Measurements from ENCODE around the gene COPA.

Gene COPA

DNA sequence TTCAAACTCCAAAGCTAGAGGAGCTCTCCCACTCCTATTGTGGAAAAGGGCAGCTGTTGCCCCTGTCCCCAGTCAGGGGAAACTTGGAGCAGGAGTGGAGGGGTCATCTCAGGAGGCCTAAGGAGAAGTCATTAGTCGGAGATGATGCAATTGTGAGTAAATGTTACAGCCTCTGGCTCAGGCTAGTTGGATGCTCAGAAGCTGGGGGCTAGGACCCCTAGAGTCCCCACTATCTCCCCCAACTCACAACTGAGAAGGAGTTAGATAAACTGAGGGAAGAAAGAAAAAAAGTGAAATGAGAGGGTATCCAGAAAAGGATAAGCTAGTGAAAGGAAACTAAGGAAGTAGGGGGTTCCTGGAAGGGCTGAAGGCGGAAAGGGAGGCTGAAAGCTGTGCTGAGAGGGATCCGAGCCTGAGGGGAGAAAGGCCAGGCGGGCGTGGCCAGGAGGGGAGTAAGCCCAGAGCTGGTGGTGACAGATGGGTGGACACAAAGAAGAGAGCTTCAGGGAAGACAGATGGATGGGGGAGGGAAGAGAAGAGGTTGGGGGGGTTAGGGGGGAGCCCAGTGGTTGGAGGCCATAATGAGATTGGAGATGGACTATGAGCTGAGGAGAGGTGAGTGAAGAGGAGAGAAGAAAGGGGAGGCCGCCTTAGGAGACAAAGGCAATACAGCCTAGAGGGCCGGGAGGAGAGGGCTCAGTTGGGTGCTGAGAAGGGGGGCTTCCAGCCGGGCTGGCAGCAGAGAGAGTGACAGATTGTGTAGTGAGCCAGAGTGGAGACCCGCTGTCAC lies 19.3 kb upstream of the COPA start:
- no peak for DNase-seq

DNA sequence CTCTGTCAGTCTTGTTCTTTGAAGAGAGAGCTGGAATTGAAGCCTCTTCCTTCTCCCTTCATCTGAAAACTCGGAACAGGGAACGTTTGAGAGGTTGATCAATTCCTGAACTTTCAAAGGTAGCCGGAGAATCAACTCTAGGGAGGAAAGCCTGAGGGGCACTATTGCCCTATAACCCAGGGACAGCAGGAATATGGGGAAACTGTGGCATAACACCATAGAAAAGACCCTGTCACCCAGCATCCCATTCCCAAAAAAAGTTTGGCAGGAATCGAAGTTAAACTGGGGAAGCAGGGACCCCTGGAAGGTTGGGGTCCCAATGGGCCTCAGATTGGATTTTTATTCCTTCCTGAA lies 18.7 kb upstream of the COPA start:
- DNase-seq = no peak

DNA sequence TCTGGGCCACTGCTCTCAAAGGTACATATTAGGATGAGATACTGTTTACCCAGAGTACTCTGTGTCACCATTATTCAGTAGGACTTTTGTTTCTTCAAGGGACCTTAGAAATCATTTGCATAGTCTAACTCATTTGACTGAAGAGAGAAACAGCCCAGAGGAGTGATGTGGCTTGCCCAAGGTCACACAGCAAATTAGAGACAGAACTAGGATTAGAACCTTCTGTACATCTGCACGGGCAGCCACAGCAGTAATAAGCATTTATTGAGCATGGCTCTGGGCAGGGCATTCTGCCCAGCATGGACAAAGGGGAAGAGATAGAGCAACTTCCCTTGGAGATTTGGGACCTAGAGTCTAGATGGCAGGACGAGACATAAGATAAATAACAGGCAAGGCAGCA lies 18.1 kb upstream of the COPA start:
- DNase-seq = no peak

DNA sequence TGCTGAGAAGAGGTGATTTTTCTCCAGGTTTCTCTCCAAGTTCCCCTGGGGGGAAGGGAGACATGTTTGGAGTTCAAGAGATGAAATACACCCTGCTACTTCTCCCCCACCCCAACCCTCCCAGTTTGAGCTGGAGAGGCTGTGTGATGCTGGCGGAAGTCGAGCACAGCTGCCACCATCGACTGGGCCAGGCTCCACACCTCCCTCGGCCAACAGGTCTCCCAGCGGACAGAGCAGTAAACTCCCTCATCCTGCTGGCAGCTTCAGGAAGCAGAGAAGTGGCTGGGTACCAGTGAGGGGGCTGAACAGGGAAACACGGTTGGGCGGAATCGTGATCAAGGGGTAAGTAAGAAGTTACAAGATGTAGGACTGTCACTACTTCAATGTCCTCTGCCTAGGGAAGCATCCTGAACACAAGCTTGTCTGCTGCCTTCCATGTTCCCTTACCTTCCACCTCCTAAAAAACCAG lies 17.2 kb upstream of the COPA start:
- DNase-seq = no peak

DNA sequence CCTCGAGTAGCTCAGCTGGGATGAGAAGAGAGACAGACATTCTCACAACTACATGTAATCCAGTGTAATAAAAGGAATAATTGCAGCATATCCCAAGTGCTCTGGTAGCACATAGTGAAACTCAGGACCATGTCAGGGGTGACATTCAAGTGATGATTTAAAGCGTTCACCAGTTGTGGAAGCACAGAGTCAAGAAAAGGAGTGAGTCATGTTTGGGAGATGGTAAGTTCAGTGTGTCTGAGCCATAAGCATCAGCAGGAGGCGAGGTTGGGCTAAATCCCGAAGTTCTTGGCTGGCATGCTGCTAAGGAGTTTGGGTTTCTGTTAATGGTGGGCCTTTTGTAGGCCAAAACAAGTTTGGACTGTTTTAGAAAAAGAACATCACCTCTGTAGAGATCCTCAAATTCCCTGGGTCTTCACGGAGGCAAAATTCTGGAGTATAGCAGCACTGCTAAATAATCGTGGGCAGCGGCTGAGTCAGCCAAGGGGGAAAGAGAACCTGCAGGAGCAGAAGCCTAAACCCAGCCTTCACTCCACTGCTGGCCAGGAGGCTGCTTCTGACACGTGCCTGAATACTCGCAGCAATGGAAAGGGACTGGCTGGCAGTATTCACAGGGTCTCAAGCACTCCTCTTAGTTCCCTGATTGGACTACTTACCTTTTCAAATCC lies 16.6 kb upstream of the COPA start:
- DNase-seq = no peak

DNA sequence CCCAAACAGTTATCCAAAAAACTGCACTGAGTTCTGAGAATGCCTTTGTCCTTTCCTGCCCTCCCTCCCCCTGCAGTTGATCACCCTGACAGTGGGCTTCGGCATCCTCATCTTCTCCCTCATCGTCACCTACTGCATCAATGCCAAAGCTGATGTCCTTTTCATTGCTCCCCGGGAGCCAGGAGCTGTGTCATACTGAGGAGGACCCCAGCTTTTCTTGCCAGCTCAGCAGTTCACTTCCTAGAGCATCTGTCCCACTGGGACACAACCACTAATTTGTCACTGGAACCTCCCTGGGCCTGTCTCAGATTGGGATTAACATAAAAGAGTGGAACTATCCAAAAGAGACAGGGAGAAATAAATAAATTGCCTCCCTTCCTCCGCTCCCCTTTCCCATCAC lies 15.0 kb upstream of the COPA start:
- no peak for DNase-seq

DNA sequence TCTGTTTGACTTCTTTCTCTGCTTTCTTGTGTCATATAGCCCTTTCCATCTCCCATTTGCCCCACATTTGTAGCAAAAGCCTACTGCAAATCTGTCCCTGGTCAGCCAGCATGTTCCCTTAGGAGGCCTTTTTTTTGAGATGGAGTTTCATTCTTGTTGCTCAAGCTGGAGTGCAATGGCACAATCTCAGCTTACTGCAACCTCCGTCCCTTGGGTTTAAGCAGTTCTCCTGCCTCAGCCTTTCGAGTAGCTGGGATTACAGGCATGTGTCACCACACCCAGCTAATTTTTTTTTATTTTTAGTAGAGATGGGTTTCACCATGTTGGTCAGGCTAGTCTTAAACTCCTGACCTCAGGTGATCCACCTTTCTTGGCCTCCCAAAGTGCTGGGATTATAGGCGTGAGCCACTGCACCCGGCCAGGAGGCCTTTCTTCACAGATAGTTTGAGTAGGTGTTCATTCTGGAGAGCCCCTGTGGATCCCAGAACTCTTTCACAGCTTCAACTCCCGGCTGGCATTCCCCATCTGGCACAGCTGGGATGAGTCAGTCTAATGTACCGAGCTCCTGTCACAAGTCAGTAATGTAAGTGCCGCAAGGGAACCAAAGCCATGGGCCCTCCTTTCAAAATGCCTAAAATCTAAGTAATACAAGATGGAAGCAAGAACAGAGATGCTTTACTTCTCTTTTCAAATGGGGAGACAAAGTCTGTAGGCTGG lies 14.4 kb upstream of the COPA start:
- no peak for DNase-seq

DNA sequence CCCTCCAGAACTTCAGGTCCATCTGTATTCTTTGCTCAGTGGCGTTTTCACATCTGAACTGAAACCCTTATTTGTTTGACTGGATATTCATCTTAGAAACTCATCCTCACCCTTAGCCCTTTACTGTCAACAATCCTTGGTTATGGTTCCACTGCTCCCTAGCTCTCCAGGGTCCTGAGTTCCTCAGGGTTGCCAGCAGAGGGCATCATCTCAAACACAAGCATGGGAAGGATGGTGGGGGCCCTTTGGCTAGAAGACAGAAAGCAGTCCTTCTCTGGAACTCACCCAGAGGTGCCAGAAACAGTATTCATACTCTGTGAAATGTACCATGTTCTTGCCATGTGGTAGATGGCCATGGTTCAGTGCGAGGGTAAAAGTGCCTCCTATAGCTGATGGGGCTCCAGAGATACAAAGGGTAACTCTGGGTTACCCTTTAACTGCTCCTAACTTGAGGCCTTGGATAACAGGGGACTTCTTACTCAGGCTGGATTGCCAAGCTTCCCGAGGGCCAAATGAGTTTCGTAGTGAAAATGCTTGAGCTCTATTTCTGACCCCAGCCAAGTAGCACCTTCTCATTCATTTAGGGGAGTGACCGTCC lies 11.4 kb upstream of the COPA start:
- DNase-seq = no peak

DNA sequence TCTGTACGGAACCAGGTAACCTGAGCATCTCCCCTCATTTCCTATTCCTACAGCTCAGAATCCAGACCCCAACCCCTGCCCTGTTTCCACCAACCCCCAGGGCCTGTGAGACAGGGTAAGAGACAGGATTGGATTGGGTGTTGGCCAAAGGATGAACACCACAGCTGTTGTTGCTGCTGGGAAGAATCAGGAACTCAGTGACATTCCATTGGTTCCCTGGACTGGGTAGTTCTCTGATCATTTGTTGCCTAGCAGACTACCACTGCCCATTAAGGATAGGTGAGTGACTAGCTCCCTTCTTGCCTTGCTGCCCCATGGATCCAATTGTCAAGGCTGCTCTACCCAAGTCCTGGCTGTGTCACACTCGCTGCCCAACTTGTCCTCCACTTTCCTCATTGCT lies 10.2 kb upstream of the COPA start:
- no peak for DNase-seq

DNA sequence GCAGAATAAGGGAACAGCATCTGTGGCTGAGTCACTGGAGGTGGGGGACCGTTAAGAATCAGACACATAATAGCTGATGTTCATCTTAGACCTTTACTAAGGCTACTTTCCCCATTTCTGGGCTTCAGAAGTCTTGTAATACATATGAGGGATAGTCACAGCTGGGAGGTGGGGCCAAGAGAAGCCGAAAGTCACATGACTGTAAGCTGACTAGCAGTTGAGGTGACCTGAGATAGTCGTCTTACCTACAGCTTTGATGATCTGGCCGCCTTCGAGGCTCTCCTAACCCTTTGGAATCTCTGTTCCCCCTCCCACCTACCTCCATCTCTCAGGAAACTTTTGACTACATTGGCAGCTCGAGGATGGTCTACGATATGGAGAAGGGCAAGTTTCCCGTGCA lies 9.5 kb upstream of the COPA start:
- no peak for DNase-seq

DNA sequence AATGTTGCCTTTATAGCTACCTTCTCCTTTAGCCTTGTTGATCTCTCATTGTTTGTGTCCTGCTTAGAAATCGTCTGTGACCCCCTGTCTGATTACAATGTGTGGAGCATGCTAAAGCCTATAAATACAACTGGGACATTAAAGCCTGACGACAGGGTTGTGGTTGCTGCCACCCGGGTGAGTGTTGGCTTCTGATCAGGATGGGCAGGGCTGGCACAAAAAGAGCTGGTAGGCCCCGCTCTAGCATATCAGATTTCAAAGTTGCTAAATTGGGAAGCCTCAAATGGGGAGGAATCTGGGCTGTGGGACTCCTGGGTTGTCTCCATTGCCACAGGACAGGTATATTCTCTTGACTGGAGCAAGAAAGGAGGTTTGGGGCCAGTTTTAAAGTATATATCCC lies 8.6 kb upstream of the COPA start:
- no peak for DNase-seq

DNA sequence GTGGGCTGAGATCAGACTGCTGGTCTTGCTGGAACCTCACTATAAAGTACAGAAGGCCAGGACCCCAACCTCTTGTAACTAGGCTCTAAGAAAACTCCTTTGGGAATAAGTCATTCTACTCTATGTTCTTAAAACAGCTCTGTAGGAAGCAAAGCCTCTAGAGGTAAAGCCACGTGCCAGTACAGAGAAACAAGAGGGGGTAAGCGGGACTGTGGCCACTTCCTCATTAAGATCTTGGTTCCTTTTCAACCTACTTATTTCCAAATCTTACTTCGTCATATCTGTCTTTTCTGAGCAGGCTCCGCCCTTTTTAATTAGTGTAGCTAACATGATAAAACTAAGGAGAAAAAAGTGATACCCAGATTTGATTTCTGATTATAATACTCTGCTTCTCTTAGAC lies 3.9 kb upstream of the COPA start:
- no peak for DNase-seq

DNA sequence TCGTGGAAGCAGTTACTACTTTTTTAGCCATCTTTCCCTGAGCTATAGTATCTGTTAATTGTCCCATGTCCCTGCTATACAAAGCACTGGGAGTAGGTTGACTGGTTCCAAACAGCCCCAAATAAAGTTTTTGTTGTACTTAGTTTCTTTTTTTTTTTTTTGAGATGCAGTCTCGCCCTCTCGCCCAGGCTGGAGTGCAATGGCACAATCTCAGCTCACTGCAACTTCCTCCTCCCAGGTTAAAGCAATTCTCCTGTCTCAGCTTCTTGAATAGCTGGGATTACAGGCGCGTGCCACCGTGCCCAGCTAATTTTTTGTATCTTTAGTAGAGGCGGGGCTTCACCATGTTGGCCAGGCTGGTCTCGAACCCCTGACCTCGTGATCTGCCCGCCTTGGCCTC lies 3.4 kb upstream of the COPA start:
- no peak for DNase-seq

DNA sequence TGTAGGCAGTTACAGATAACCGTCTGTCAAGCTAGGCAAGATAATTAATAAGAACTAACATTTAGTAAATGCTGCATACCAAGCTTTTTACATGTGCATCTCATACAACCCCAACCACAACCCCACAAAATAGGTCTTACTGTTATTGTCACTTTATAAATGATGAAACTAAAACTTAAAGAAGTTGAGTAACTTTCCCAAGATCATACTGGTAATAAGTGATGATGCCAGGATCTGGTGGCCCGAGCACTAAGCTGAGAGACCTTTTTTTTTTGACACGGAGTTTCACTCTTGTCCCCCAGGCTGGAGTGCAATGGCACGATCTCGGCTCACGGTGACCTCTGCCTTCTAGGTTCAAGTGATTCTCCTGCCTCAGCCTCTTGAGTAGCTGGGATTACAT lies 1.9 kb upstream of the COPA start:
- no peak for DNase-seq

DNA sequence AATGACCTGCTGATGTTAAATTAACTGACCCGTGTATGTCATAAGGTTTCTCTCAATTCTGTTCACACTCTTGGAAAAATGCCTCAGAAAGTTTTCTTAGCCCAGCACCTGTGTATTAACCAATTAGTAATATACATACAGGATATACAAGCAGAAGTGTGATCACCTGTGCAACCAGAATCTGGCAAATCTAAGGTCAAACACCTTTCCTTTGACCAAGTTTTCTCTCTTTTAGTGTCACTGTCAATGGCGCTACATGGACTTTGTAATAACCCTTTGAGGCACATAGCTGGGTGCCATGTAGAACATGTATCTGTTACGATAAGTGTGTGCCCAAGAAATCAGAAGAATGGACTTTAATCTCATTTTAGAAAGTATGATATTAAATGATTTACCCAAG lies 1.2 kb upstream of the COPA start:
- DNase-seq = no peak

DNA sequence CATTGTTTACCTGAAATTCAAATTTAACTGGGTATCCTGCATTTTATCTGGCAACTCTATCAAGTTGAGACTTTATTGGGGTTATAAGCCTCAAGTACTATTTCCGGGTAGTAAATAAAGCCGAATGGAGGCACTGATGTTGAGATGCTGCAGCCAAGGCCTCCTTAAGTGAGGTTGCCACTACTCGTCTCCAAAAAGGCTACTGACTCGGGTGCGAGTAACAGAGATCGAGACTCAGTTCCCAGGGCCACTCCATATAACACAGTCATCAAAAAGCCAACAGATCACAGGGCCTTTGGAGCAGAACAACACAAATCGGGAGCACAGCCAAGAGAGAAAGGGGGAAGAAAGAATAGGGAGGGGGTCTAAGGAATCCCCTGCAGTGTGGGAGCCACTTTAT lies 524 bp downstream of the COPA start:
- DNase-seq = no peak

DNA sequence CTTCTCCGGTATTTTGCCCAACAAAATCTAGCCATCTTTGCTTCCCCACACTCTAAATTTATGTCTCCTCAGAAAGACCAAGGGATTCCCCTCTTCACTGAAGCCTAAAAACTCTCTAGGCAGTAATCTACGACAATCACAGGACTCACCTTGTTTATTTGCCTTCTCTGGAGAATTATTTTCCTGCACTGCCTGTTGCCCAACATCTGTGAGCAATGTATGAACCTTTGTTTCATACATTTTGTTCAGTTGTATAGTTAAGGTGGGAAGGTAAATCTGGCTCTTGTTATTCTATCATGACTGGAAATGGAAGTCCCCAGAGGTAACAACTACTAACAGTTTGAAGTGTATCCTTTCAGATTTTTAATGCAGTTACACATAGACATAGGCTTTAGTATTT lies 2.2 kb downstream of the COPA start:
- no peak for DNase-seq

DNA sequence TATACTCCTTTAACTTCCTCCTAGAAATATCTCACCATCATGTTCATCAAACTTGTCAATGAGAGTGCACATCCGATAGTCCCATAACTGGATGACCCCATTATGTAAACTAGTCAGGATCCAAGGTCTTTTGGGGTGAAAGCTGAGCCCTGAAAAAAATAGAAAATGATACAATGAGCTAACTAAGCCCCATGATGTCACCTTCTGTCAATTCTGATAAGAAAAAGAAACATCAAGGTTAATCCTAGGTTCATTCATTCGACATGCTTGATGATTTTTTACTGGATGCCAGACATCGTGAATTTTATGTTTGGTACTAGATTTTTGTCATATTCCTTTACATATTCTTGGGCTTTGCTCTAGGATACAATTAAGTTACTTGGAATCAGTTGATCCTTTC lies 2.9 kb downstream of the COPA start:
- no peak for DNase-seq

DNA sequence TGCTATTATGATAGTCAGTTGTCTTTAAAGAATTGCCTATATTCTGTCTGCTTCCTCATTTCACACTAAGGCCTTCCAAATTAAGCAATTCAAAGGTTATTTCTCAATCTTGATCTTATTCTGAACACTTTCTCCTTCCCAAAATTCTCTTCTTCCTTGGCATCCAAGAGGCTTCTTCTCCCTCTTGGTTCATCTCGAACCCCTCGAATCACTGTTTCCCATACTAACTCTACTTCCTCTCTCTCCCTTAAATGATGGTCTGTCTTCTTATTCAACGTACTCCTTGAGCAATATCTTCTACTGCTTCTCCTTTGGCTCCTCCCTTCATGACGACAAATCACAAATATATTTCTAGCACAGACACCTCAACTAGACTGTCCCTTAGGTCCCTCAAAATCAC lies 4.5 kb downstream of the COPA start:
- no peak for DNase-seq

DNA sequence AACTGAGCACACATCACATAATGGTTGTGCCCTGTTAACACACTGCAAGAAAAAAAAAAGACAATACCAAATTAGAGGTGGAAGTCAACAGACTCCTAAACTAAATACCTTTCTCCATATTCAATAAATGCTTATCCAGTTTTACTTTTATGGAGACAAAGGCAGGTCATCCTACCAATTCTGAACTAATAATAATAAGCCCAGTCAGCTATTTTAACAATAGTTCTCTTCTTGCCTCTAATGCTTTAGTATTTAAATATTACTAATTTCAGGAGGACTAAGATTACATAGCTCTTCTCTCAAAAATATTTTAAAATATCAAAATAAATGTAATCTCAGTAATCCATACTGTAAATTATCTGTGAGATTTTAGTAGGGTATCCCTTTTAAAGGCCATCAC lies 10.5 kb downstream of the COPA start:
- no peak for DNase-seq

DNA sequence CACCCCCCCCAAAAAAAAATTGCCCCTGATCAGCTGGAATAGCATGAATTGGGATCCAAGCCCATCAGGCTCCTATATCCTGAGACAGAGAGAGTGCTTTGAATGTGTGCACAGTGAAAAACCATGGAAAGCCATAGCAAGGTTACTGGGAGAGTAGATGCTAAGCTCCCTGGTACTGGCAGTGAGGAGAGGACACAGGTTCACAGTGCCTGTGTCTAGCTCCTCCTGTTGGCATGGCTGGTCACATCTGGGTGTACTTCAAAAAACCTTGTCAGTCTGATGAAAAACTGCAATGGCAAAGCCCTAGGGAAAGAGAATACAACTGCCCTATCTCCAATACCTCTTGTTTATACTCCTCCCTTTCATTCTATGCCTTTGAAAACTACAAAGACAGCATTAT lies 12.9 kb downstream of the COPA start:
- no peak for DNase-seq

DNA sequence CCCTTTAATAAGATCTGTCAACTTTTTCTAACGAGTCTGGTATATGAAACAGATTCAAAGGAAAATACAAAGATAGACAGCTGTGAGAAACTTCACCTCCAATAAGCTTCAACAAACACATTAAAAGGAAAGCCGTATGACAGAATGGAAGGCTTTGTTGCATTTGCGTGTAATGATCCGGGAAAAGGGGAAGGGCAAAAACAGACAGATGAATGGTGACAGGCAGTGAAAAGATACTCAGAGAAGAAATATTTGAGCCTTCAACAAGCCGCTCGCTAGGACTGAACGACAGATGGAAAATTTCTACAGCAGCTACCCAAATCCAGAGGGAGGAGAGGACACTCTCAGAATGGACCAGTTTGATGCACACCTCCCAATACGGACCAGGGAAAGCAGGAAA lies 14.9 kb downstream of the COPA start:
- DNase-seq = no peak

DNA sequence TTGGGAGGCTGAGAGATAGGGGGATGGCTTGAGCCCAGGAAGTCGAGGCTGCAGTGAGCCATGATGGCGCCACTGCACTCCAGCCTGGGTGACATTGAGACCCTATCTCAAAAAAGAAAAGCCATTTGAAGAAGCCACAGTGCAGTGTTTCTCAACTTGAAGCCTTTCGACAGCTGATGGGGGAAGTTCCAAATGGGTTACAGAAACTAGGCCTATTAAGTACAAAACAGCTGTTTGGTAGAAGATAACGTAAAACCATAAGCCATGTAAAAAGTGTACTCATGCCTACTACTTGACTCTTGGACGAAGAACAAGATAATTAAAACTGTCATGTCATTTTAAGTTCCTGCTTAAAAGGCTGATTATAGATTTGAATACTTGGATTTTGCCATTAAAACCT lies 16.6 kb downstream of the COPA start:
- no peak for DNase-seq

DNA sequence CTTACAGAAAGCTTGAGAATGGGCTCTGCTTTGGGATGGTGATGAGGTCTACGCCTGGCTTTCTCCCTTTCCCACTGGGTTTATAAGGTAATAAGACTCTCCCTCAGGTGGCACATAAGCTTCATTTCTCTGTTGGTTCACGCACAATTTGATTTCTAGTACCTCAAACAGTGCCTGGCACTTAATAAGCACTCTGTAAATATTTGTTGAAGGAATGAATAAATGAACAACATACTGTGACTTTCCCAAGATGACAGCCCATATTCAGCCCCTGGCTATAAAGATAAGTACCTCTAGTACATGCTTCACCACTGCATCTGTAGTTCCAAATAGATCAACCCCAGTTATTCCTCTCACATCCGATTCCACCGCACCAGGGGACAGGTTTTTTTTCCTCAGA lies 17.8 kb downstream of the COPA start:
- no peak for DNase-seq
